Measurements from ENCODE around the gene LDB2.

DNA sequence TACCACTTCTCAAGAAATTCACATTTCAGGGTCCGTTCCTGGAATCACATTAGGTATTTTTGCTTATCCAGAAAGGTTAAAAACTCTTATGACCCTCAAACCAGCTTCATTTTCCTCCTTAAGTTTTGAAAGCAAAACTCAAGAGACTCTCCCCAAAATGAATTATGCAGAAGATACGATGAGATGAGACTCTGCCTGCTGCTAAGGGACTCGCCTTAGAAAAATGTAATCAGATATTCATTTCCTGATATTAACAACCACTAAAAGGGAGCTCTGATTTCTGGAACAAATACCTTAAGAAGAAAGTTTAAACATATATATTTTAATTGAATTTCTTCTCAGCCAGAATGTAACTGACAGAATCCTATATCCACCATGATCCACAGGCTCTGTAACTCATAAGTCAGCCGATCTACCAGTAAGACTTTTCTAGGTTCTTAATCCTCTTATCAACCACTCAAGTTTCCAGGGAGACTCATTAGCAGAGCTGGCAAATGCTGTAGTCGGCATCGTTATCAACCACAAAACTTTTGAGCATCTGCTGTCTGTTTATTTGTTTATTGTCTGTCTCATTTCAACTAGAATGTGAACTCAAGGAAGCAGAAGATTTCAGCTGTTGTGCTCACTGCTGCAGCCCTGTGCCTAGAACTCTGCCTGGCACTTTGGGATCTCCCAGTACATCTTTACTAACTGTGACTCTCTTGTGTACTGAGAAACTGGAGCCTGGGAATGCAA lies 112.5 kb downstream of the LDB2 start:
- TF ChIP-seq, protein P1, sequence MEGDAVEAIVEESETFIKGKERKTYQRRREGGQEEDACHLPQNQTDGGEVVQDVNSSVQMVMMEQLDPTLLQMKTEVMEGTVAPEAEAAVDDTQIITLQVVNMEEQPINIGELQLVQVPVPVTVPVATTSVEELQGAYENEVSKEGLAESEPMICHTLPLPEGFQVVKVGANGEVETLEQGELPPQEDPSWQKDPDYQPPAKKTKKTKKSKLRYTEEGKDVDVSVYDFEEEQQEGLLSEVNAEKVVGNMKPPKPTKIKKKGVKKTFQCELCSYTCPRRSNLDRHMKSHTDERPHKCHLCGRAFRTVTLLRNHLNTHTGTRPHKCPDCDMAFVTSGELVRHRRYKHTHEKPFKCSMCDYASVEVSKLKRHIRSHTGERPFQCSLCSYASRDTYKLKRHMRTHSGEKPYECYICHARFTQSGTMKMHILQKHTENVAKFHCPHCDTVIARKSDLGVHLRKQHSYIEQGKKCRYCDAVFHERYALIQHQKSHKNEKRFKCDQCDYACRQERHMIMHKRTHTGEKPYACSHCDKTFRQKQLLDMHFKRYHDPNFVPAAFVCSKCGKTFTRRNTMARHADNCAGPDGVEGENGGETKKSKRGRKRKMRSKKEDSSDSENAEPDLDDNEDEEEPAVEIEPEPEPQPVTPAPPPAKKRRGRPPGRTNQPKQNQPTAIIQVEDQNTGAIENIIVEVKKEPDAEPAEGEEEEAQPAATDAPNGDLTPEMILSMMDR (IDR thresholded peaks at IDR 0.05) = no peak
- no peak for TF ChIP-seq POLR2A (IDR thresholded peaks at IDR 0.05)

Measured in heart left ventricle (tissue), 13 donors.